ENCODE measurements around the gene KBTBD3. TPM values are rescaled to one million over a fixed set of nuclear protein-coding genes. Genes with fewer than 3 reads are reported as not detected.
"Not testable (repeated sequence)": the region's sequence is repeated elsewhere in the genome, so short reads cannot be mapped to it uniquely, and the experiment has no call there.

KBTBD3 gene
- total RNA-seq, 2 donors from 2014 or later, result 5.1 to 10.6 TPM

DNA sequence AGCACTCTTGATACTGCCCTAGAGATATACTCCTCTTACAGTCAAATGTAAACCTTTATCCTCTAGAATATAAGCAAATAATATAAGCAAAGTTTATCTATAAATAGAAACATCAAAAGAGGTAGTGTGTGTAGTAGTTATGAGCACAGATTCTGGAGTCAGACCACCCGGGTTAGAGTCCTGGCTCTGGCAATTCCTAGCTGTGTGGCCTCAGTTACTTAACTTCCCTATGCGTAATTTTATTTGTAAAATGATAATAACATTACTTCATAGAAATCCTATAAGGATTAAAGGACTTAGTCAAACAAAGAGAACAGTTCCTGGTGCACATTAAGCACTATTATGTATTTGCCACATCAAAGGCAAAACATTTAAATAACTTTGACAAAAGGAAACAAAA, 62.1 kb downstream of the KBTBD3 start:
- H3K4me1 ChIP-seq (ENCODE audit: control insufficient read depth in 1 of 2, low read depth in 2 of 2), result peaks cover 12 to 34% of the 10 kb centered on the region in 2 donors
- no peaks in the 10 kb centered on the region for H3K9me3 ChIP-seq
- no peak for DNase-seq (ENCODE audit: low spot score)
- no peak overlapping the region for H3K27ac ChIP-seq
- H3K4me3 ChIP-seq, result no peak overlapping the region
- ATAC-seq (ENCODE audit: insufficient number of reproducible peaks, low FRiP score, low read depth), result no peak
- TF ChIP-seq, protein P1, sequence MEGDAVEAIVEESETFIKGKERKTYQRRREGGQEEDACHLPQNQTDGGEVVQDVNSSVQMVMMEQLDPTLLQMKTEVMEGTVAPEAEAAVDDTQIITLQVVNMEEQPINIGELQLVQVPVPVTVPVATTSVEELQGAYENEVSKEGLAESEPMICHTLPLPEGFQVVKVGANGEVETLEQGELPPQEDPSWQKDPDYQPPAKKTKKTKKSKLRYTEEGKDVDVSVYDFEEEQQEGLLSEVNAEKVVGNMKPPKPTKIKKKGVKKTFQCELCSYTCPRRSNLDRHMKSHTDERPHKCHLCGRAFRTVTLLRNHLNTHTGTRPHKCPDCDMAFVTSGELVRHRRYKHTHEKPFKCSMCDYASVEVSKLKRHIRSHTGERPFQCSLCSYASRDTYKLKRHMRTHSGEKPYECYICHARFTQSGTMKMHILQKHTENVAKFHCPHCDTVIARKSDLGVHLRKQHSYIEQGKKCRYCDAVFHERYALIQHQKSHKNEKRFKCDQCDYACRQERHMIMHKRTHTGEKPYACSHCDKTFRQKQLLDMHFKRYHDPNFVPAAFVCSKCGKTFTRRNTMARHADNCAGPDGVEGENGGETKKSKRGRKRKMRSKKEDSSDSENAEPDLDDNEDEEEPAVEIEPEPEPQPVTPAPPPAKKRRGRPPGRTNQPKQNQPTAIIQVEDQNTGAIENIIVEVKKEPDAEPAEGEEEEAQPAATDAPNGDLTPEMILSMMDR (IDR thresholded peaks at IDR 0.05), result no peak
- H3K27me3 ChIP-seq (replicated peaks; ENCODE audit: insufficient read depth), result no peaks in the 10 kb centered on the region
- H3K36me3 ChIP-seq, result peaks cover 6% of the 10 kb centered on the region

DNA sequence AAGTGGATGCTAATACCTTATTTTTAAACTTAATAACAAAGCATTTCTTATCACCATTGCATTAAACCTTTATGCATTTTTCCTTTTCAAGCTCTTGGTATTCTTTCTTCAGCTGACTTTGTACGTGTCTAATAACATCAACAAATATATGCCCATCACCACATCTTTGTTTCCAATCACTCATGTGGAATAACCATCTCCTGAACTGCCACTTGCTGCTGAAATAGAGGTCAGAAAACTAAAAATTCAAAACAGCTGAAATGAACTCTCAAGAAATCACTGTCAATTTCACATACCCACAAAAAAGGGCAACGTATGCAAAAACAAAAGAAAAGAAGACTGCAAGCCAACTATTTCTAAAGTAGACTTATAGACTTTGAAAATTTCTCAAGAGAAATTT, 62.5 kb downstream of the KBTBD3 start:
- H3K27ac ChIP-seq, result no peak overlapping the region
- no peak for ATAC-seq (ENCODE audit: insufficient number of reproducible peaks, low FRiP score, low read depth)
- H3K36me3 ChIP-seq, result peaks cover 9% of the 10 kb centered on the region
- no peaks in the 10 kb centered on the region for H3K27me3 ChIP-seq (replicated peaks; ENCODE audit: insufficient read depth)
- H3K4me1 ChIP-seq (ENCODE audit: control insufficient read depth in 1 of 2, low read depth in 2 of 2), result peaks cover 12 to 30% of the 10 kb centered on the region in 2 donors
- no peak for DNase-seq (ENCODE audit: low spot score)
- TF ChIP-seq, protein P1 (IDR thresholded peaks at IDR 0.05), result no peak
- no peaks in the 10 kb centered on the region for H3K9me3 ChIP-seq
- H3K4me3 ChIP-seq, result no peak overlapping the region

DNA sequence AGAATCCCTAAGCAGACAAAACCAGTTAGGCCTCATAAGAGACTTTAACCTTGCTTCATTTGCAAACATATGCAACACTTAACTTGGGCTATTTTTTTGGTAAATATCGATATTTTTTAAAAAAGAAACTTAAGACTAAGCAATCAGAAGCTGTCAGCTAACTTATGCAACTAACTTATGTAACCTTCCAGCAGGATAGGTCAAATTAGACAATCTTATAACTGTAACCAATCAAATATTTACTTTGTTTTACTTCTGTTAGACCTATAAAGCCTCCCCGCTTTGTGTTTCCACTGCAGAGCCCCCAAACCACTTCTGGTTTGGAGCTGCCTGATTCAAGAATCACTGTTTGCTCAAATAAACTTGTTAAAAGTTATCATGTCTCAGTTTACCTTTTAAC, 63.1 kb downstream of the KBTBD3 start:
- DNase-seq (ENCODE audit: low spot score) (no peak), ATAC-seq (ENCODE audit: insufficient number of reproducible peaks, low FRiP score, low read depth) (no peak)
- Histone ChIP-seq H3K27ac (no peak overlapping the region), H3K9me3 (no peaks in the 10 kb centered on the region), H3K4me1 (ENCODE audit: control insufficient read depth in 1 of 2, low read depth in 2 of 2) (peaks cover 11 to 27% of the 10 kb centered on the region in 2 donors), H3K27me3 (replicated peaks; ENCODE audit: insufficient read depth) (no peaks in the 10 kb centered on the region), H3K36me3 (peaks cover 15% of the 10 kb centered on the region), H3K4me3 (no peak overlapping the region)
- TF ChIP-seq, protein P1 (IDR thresholded peaks at IDR 0.05), result no peak

DNA sequence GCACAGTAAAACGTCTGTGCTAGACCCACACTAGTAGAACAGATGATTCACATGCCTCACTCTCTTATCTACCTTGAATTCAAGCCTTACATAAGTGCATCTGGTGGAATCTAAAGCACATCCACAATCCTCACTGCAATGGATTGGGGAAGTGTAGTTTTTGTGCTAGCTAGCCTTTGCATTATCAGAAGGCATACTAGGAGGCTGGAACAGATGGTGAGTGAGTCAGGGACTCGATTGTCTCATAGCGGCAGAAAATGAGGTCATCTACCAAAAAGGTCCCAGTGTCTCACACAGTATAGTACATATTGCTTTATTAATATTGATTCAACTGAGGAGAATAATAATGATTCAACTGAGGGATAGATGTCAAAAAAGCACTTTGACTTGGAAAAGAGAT, 64.4 kb downstream of the KBTBD3 start:
- no peak for DNase-seq (ENCODE audit: low spot score)
- TF ChIP-seq, protein P1 (IDR thresholded peaks at IDR 0.05), result no peak
- no peak overlapping the region for H3K27ac ChIP-seq

DNA sequence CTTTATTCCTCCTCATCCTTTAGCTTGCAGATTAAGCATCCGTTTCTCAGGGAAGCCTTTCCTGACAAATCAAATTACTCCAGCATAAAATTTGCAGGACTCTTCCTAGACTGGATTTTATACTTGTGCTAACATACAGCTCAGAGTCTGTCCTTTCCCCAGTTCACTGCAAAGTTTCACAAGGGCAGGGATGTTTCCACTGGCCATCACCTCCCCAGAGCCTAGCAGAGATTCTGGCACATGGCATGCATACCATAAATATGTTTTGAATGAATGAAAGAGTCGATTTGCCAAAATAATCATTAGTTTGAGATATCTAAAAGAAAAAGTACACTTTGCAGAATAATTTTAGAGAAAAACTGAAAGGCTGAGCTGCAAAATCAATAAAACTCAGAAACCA, 65.7 kb downstream of the KBTBD3 start:
- Histone ChIP-seq H3K4me1 (ENCODE audit: control insufficient read depth in 1 of 2, low read depth in 2 of 2) (peaks cover 7 to 21% of the 10 kb centered on the region in 2 donors), H3K27me3 (replicated peaks; ENCODE audit: insufficient read depth) (no peaks in the 10 kb centered on the region), H3K36me3 (peaks cover 17% of the 10 kb centered on the region), H3K27ac (no peak overlapping the region), H3K4me3 (no peak overlapping the region), H3K9me3 (no peaks in the 10 kb centered on the region)
- TF ChIP-seq, protein P1 (IDR thresholded peaks at IDR 0.05), result no peak
- DNase-seq (ENCODE audit: low spot score) (no peak), ATAC-seq (ENCODE audit: insufficient number of reproducible peaks, low FRiP score, low read depth) (no peak)

More for the DNA sequence above, 64.4 kb downstream of the KBTBD3 start:
- Histone ChIP-seq H3K4me1 (ENCODE audit: control insufficient read depth in 1 of 2, low read depth in 2 of 2) (peaks cover 7 to 24% of the 10 kb centered on the region in 2 donors), H3K4me3 (no peak overlapping the region), H3K9me3 (no peaks in the 10 kb centered on the region), H3K36me3 (peaks cover 15% of the 10 kb centered on the region), H3K27me3 (replicated peaks; ENCODE audit: insufficient read depth) (no peaks in the 10 kb centered on the region)
- peak; percentile 88 for ATAC-seq (ENCODE audit: insufficient number of reproducible peaks, low FRiP score, low read depth)

DNA sequence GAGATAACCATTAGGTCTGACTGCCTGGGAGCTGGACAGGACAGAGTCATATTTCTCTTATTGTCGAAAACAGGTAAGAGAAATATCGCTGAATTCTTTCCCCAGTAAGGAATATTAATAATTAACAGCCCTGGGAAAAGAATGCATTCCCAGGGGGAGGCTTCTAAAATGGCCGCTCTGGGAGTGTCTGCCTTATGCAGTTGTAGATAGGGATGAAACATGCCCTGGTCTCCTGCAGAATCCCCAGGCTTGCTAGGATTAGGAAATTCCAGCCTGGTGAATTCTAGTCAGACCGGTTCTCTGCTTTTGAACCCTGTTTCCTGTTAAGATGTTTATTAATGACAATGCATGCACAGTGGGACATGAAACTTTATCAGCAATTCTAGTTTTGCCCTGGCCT, 74.1 kb downstream of the KBTBD3 start:
- not testable (repeated sequence) for H3K36me3 ChIP-seq; ATAC-seq (ENCODE audit: insufficient number of reproducible peaks, low FRiP score, low read depth); H3K27me3 ChIP-seq (replicated peaks; ENCODE audit: insufficient read depth); DNase-seq (ENCODE audit: low spot score); H3K4me3 ChIP-seq; H3K4me1 ChIP-seq (ENCODE audit: control insufficient read depth in 1 of 2, low read depth in 2 of 2); H3K27ac ChIP-seq
- peaks cover 10% of the 10 kb centered on the region for H3K9me3 ChIP-seq
